HepG2 (cell line): Measurements from ENCODE around the gene LRR1. TPM values are rescaled to one million over a fixed set of nuclear protein-coding genes. Genes with fewer than 3 reads are reported as not detected.
A peak's percentile ranks its signal among the peaks of the same experiment; 100 is the strongest.

ENCODE experiments used
- ADNP ChIP-seq: sonication (generic); formaldehyde crosslinking; IDR thresholded peaks from 2 replicates; pipeline ENCODE4 v1.4.0; 2020; ENCODE audit warnings: missing genetic modification reagents
- BCL3 ChIP-seq: sonication (generic); formaldehyde crosslinking; IDR thresholded peaks from 2 replicates; pipeline ENCODE4 v1.5.1; 2020; ENCODE audit warnings: mild to moderate bottlenecking, missing genetic modification reagents, moderate library complexity
- CCAR2 ChIP-seq: fragments of 200-400 bp; formaldehyde crosslinking; optimal IDR thresholded peaks from 2 replicates; pipeline ENCODE3; 2018; ENCODE audit warnings: low read depth, mild to moderate bottlenecking, low read length, moderate library complexity
- GMEB1 ChIP-seq: sonication (generic); formaldehyde crosslinking; IDR thresholded peaks from 2 replicates; pipeline ENCODE4 v1.5.1; 2020; ENCODE audit warnings: missing genetic modification reagents, mild to moderate bottlenecking, borderline replicate concordance
- GTF2F1 ChIP-seq: fragments of 150-350 bp; IDR thresholded peaks from 2 replicates; pipeline ENCODE4 v1.6.1; 2014; ENCODE audit warnings: low read length
- HOXA9 ChIP-seq: sonication (generic); formaldehyde crosslinking; IDR thresholded peaks from 2 replicates; pipeline ENCODE4 v1.8.1; 2022; ENCODE audit warnings: missing genetic modification reagents, mild to moderate bottlenecking, moderate library complexity, borderline replicate concordance
- RAD51 ChIP-seq: fragments of 450-650 bp; IDR thresholded peaks from 2 replicates; pipeline ENCODE4 v1.6.1; 2016; ENCODE audit warnings: borderline replicate concordance
- ZBTB34 ChIP-seq: sonication (generic); formaldehyde crosslinking; IDR thresholded peaks from 2 replicates; pipeline ENCODE4 v1.8.0; 2022; ENCODE audit warnings: mild to moderate bottlenecking, missing genetic modification reagents
- ZBTB42 ChIP-seq: sonication (generic); formaldehyde crosslinking; IDR thresholded peaks from 2 replicates; pipeline ENCODE4 v1.5.0; 2020; ENCODE audit warnings: mild to moderate bottlenecking, missing genetic modification reagents
- ZBTB46 ChIP-seq: sonication (generic); formaldehyde crosslinking; IDR thresholded peaks from 2 replicates; pipeline ENCODE4 v1.4.0; 2020; ENCODE audit warnings: mild to moderate bottlenecking, missing genetic modification reagents, borderline replicate concordance
- ZNF253 ChIP-seq: sonication (generic); formaldehyde crosslinking; IDR thresholded peaks from 2 replicates; pipeline ENCODE4 v1.8.0; 2022; ENCODE audit warnings: mild to moderate bottlenecking, missing genetic modification reagents, borderline replicate concordance
- ZNF256 ChIP-seq: sonication (generic); formaldehyde crosslinking; conservative IDR thresholded peaks from 2 replicates; pipeline ENCODE4 v1.4.0; 2020; ENCODE audit warnings: missing genetic modification reagents
- ZNF292 ChIP-seq: sonication (generic); formaldehyde crosslinking; IDR thresholded peaks from 2 replicates; pipeline ENCODE4 v1.8.1; 2022; ENCODE audit warnings: mild to moderate bottlenecking, low read depth, missing genetic modification reagents, borderline replicate concordance
- ZNF337 ChIP-seq: sonication (generic); formaldehyde crosslinking; IDR thresholded peaks from 2 replicates; pipeline ENCODE4 v1.5.1; 2020; ENCODE audit warnings: missing genetic modification reagents, low read depth, mild to moderate bottlenecking, borderline replicate concordance
- ZNF33A ChIP-seq: sonication (generic); formaldehyde crosslinking; IDR thresholded peaks from 2 replicates; pipeline ENCODE4 v1.5.1; 2020; ENCODE audit warnings: missing genetic modification reagents, mild to moderate bottlenecking, moderate library complexity, borderline replicate concordance
- ZNF747 ChIP-seq: sonication (generic); formaldehyde crosslinking; IDR thresholded peaks from 2 replicates; pipeline ENCODE4 v1.8.1; 2023; ENCODE audit warnings: missing genetic modification reagents, mild to moderate bottlenecking, borderline replicate concordance
- polyA plus RNA-seq, 8 experiments: library from polyadenylated mRNA; depleted of rRNA in 3 of 8; stranded (reverse) in 7 of 8; unstranded in 1 of 8; fragments of >200 nt; fragmentation: Illumina TruSeq in 4 of 8; extraction: Trizol in 4 of 8; gene quantifications; 2 replicates each; pipeline versions ENCODE4 v1.2.1 to v1.2.3, GENCODE V29; 2011 to 2016; ENCODE audit warnings: low read depth in 4 of 8, missing spikeins in 1 of 8, mixed read lengths in 1 of 8; ENCODE audit not compliant: insufficient read depth in 1 of 8
- total RNA-seq, 5 experiments: library from RNA; depleted of rRNA; stranded (reverse); fragments of >200 nt; fragmentation: Illumina TruSeq; extraction: Trizol; gene quantifications; 2 replicates each; pipeline ENCODE4 v1.2.3, GENCODE V29; 2016; ENCODE audit warnings: low read depth in 1 of 5
- TF ChIP-seq, protein P1 (sequence below): sonication (generic); formaldehyde crosslinking; IDR thresholded peaks from 2 replicates; pipeline ENCODE4 v1.8.1; 2023; ENCODE audit warnings: mild to moderate bottlenecking, missing genetic modification reagents
- TF ChIP-seq, protein P2 (sequence below): sonication (generic); formaldehyde crosslinking; IDR thresholded peaks from 2 replicates; pipeline ENCODE4 v1.8.0; 2022; ENCODE audit warnings: mild to moderate bottlenecking, missing genetic modification reagents, moderate library complexity

Gene LRR1
- total and polyA plus RNA-seq, 2 of the 13 experiments (the other 11 are each of a cell fraction or from before 2014, with no cell fraction given) = 7.0 to 36.2 TPM

DNA sequence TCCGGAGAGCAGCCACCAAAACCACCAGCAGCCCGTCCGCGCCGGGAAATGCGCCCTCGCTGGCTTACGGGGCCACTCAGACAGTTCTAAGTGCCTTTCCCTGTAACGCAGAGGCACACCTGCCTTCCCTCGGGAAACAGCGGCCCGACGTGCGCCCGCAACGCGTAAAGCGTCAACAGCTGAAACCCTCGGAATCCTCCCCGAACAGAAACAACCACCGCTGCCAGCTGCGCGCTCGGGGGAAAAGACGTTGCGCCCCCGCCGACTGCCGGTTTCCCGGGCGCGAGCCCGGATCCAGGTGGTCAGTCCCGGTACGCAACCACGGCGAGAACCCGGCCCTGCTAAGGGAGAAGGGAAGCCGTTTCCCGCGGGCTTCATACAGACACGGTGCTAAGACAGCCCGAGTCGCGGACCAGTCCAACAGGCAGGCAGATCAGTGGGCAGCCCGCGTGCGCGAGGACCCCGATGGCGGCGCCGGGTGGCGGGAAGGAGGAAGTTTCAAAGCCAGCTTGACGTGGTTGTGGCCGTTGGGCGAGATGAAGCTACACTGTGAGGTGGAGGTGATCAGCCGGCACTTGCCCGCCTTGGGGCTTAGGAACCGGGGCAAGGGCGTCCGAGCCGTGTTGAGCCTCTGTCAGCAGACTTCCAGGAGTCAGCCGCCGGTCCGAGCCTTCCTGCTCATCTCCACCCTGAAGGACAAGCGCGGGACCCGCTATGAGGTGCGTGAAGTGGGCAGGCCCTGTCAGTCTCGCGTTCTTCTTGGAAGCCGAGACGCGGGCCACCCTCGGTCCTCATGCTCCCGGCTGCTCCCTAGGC, at the start of gene LRR1 (continued):
- no peak for TF ChIP-seq ZBTB46
- TF ChIP-seq HOXA9 (CRISPR knock-in tag) = no peak
- TF ChIP-seq ZNF253 (CRISPR knock-in tag) = peak; percentile 48; the same call in 1 of the 2 replicates
- no peak for TF ChIP-seq ADNP (CRISPR knock-in tag)
- no peak for TF ChIP-seq ZNF747 (CRISPR knock-in tag)
- TF ChIP-seq, protein P1, sequence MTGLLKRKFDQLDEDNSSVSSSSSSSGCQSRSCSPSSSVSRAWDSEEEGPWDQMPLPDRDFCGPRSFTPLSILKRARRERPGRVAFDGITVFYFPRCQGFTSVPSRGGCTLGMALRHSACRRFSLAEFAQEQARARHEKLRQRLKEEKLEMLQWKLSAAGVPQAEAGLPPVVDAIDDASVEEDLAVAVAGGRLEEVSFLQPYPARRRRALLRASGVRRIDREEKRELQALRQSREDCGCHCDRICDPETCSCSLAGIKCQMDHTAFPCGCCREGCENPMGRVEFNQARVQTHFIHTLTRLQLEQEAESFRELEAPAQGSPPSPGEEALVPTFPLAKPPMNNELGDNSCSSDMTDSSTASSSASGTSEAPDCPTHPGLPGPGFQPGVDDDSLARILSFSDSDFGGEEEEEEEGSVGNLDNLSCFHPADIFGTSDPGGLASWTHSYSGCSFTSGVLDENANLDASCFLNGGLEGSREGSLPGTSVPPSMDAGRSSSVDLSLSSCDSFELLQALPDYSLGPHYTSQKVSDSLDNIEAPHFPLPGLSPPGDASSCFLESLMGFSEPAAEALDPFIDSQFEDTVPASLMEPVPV = peak; percentile 75; the same call in 1 of the 2 replicates
- TF ChIP-seq, protein P2, sequence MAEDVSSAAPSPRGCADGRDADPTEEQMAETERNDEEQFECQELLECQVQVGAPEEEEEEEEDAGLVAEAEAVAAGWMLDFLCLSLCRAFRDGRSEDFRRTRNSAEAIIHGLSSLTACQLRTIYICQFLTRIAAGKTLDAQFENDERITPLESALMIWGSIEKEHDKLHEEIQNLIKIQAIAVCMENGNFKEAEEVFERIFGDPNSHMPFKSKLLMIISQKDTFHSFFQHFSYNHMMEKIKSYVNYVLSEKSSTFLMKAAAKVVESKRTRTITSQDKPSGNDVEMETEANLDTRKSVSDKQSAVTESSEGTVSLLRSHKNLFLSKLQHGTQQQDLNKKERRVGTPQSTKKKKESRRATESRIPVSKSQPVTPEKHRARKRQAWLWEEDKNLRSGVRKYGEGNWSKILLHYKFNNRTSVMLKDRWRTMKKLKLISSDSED (CRISPR knock-in tag) = no peak
- TF ChIP-seq RAD51 = no peak
- no peak for TF ChIP-seq CCAR2
- TF ChIP-seq ZBTB34 (CRISPR knock-in tag) = 0 out of 2 replicates have a peak, but pooled peaks have one; percentile 15
- TF ChIP-seq ZNF337 (CRISPR knock-in tag) = no peak
- no peak; the same call in none of the 2 replicates for TF ChIP-seq ZNF292 (CRISPR knock-in tag)
- no peak for TF ChIP-seq GTF2F1
- peak; percentile 19; the same call in 1 of the 2 replicates for TF ChIP-seq ZNF256 (CRISPR knock-in tag)
- TF ChIP-seq BCL3 (CRISPR knock-in tag) = peak; percentile 93; the same call in 1 of the 2 replicates
- no peak for TF ChIP-seq ZBTB42 (CRISPR knock-in tag)
- TF ChIP-seq ZNF33A (CRISPR knock-in tag) = peak; percentile 79; the same call in 1 of the 2 replicates
- peak; percentile 91 for TF ChIP-seq GMEB1
